ENCODE results near the gene SLC28A2. TPM values are rescaled to one million over a fixed set of nuclear protein-coding genes. Genes with fewer than 3 reads are reported as not detected.

The SLC28A2 gene
- total RNA-seq, 1 experiment from 2014 or later: not detected

- H3K9me3 Mint-ChIP-seq: peaks cover 11 to 19% of the 10 kb centered on the region in 2 experiments; a peak in 3 of 5 replicates
- H4K91ac ChIP-seq (ENCODE audit: insufficient read length, low read depth, low read length): no peak overlapping the region
- no peaks in the 10 kb centered on the region for H4K20me1 ChIP-seq (ENCODE audit: control insufficient read depth, insufficient read depth, insufficient read length)
- no peak overlapping the region for H2BK12ac ChIP-seq (ENCODE audit: insufficient read length, low read depth, low read length)
- H2AFZ ChIP-seq (ENCODE audit: low read length): no peak overlapping the region
- no peaks in the 10 kb centered on the region for H3K36me3 Mint-ChIP-seq (ENCODE audit: insufficient read depth in 1 of 3, low read depth in 3 of 3)
- H3K56ac ChIP-seq (ENCODE audit: insufficient read length, low read depth, low read length): no peak overlapping the region
- no peak for TF ChIP-seq CTCF (conservative IDR thresholded peaks at IDR 0.05)
- no peak overlapping the region for H3K27ac ChIP-seq (ENCODE audit: insufficient read length, low read depth, low read length)
- H2AK5ac ChIP-seq (ENCODE audit: insufficient read length, low read length): no peak overlapping the region
- H2BK15ac ChIP-seq (ENCODE audit: low read depth, low read length): no peak overlapping the region
- no peak overlapping the region for H3T11ph ChIP-seq (ENCODE audit: low read length)
- no peak overlapping the region for H4K8ac ChIP-seq (replicated peaks; ENCODE audit: insufficient read length, low read depth, low read length)
- H2BK20ac ChIP-seq (ENCODE audit: low read depth, low read length, poor library complexity, severe bottlenecking): no peak overlapping the region
- H4K5ac ChIP-seq (ENCODE audit: insufficient read length, low read depth, low read length): no peak overlapping the region
- WGBS (ENCODE audit: extremely low coverage, insufficient read length, low lambda C conversion rate): no CpG with 5 or more reads among the region's 2 CpGs
- no peak overlapping the region for H3K4ac ChIP-seq (ENCODE audit: low read depth, low read length)
- H3K4me1 ChIP-seq (ENCODE audit: insufficient read depth, low read length): no peaks in the 10 kb centered on the region
- no peak overlapping the region for H3K27ac Mint-ChIP-seq
- peaks cover 44% of the 10 kb centered on the region for H3K27me3 Mint-ChIP-seq (ENCODE audit: low read depth)
- no peak overlapping the region for H3K9ac ChIP-seq (ENCODE audit: extremely low read depth, insufficient read length, low read length)
- no peaks in the 10 kb centered on the region for H3K4me1 Mint-ChIP-seq
- DNase-seq: no peak
- H3K18ac ChIP-seq (ENCODE audit: insufficient read length, low read depth, low read length): no peak overlapping the region
- H3K9me3 ChIP-seq (ENCODE audit: control insufficient read depth, low read depth, low read length): no peaks in the 10 kb centered on the region
- H3K79me2 ChIP-seq (ENCODE audit: insufficient read depth, low read length): no peaks in the 10 kb centered on the region
- H3K23me2 ChIP-seq (ENCODE audit: insufficient read length, low read depth, low read length, poor library complexity, severe bottlenecking): no peaks in the 10 kb centered on the region
- H2BK5ac ChIP-seq (ENCODE audit: insufficient read length, low read length): no peak overlapping the region
- no peak overlapping the region for H3K14ac ChIP-seq (ENCODE audit: insufficient read depth, low read length)
- H3K4me3 Mint-ChIP-seq: no peak overlapping the region
- no peak overlapping the region for H2BK120ac ChIP-seq (ENCODE audit: low read depth, low read length, poor library complexity, severe bottlenecking)
- H3K27me3 ChIP-seq (ENCODE audit: insufficient read depth, low read length): no peaks in the 10 kb centered on the region
- no peaks in the 10 kb centered on the region for H3K79me1 ChIP-seq (ENCODE audit: insufficient read depth, low read depth, low read length, poor library complexity, severe bottlenecking)
- H3K23ac ChIP-seq (ENCODE audit: insufficient read length, low read depth, low read length): no peak overlapping the region
- no peak overlapping the region for H3K4me2 ChIP-seq (ENCODE audit: insufficient read depth, insufficient read length, low read length)
Observed at GRCh38 chr15:45287390-45287956, 35.4 kb downstream of the SLC28A2 start.

All from H9 (cell line).